HG03139 (cell line): ENCODE results near the gene DDX59.
A peak's percentile ranks its signal among the peaks of the same experiment; 100 is the strongest.
"Not testable (repeated sequence)": the region's sequence is repeated elsewhere in the genome, so short reads cannot be mapped to it uniquely, and the experiment has no call there.

Source experiments
- ATAC-seq: cut with Tn5 transposase; IDR thresholded peaks from one replicate; pipeline ENCODE4 v1.9.1; 2021; ENCODE audit not compliant: unreplicated experiment

Gene DDX59

GRCh38 chr1:200631375-200631774 lies 38.3 kb downstream of the DDX59 start:
- no peak for ATAC-seq

- ATAC-seq: not testable (repeated sequence)
These were observed 39.2 kb downstream of the DDX59 start for GRCh38 chr1:200630515-200630899.

- ATAC-seq: no peak
These were observed 39.7 kb downstream of the DDX59 start for GRCh38 chr1:200629876-200630514.

- ATAC-seq: peak; percentile 74
These were observed 41.4 kb downstream of the DDX59 start for GRCh38 chr1:200628223-200628881.

GRCh38 chr1:200627575-200628222 lies 42.0 kb downstream of the DDX59 start:
- no peak for ATAC-seq

GRCh38 chr1:200626853-200627534 lies 42.7 kb downstream of the DDX59 start:
- ATAC-seq: no peak

GRCh38 chr1:200625381-200625824 lies 44.3 kb downstream of the DDX59 start:
- ATAC-seq: no peak

- no peak for ATAC-seq
These were observed 44.9 kb downstream of the DDX59 start for GRCh38 chr1:200624679-200625335.

- peak; percentile 97 for ATAC-seq
These were observed 49.2 kb downstream of the DDX59 start, which contains the start of gene KIF14 for GRCh38 chr1:200620273-200621131. KIF14 (minus strand) TSS chr1:200620751; CDS start chr1:200618723, 2,028 bp downstream.

GRCh38 chr1:200619894-200620272 lies 49.8 kb downstream of the DDX59 start:
- ATAC-seq: no peak

GRCh38 chr1:200610846-200611245 lies 58.9 kb downstream of the DDX59 start:
- no peak for ATAC-seq

- no peak for ATAC-seq
These were observed 67.1 kb downstream of the DDX59 start for GRCh38 chr1:200602632-200603031.
